DND-41 (cell line): ENCODE data around the gene CEP85.

ENCODE experiments used
- CTCF ChIP-seq: IDR thresholded peaks from 2 replicates; pipeline ENCODE4 v1.5.1; 2012; ENCODE audit warnings: borderline replicate concordance, low read length, moderate library complexity, mild to moderate bottlenecking; ENCODE audit not compliant: poor library complexity, severe bottlenecking; ENCODE audit errors: extremely low read depth
- EZH2 ChIP-seq: IDR thresholded peaks from 3 replicates; pipeline ENCODE4 v1.6.1; 2012; ENCODE audit warnings: borderline replicate concordance, low read depth, mild to moderate bottlenecking, moderate library complexity, low read length, inconsistent platforms; ENCODE audit not compliant: severe bottlenecking

- TF ChIP-seq EZH2 (no peak), CTCF (peak; percentile 79)
Measured at GRCh38 chr1:26327956-26328362, 94.0 kb downstream of the CEP85 start.
